Fibroblast of the aortic adventitia (primary cell): ENCODE data around the gene PRKACB. TPM values are rescaled to one million over a fixed set of nuclear protein-coding genes. Genes with fewer than 3 reads are reported as not detected.

Experiments
- DNase-seq: peaks from one replicate; pipeline ENCODE4 v3.0.0-alpha.2; 2010; ENCODE audit warnings: low read depth
- H3K4me3 ChIP-seq: 2 replicates; pipeline ENCODE4 v1.5.1; 2011; ENCODE audit warnings: low read depth, mild to moderate bottlenecking, control low read depth, low read length, moderate library complexity
- CTCF ChIP-seq: IDR thresholded peaks from 2 replicates; pipeline ENCODE4 v1.5.1; 2011; ENCODE audit warnings: mild to moderate bottlenecking, low read length, control low read depth, inconsistent platforms; ENCODE audit not compliant: insufficient read depth
- total RNA-seq: library from RNA; depleted of rRNA; stranded (reverse); fragments of >200 nt; gene quantifications from 2 replicates; pipeline ENCODE4 v1.2.3, GENCODE V29; 2012; ENCODE audit warnings: low replicate concordance

PRKACB gene
- total RNA-seq, 1 donor, result 30.3 TPM

- DNase-seq, result no peak
- H3K4me3 ChIP-seq, result no peak overlapping the region
- TF ChIP-seq CTCF, result no peak
These were observed 115.9 kb downstream of the PRKACB start for GRCh38 chr1:84259989-84260388.

- no peak for TF ChIP-seq CTCF
- H3K4me3 ChIP-seq, result no peak overlapping the region
- no peak for DNase-seq
These were observed 116.9 kb downstream of the PRKACB start for GRCh38 chr1:84260852-84261518.

GRCh38 chr1:84264961-84265360 is 120.9 kb downstream of the PRKACB start:
- TF ChIP-seq CTCF, result no peak
- no peak for DNase-seq
- no peak overlapping the region for H3K4me3 ChIP-seq

GRCh38 chr1:84265867-84266266 is 121.8 kb downstream of the PRKACB start:
- H3K4me3 ChIP-seq, result no peak overlapping the region
- DNase-seq, result no peak
- TF ChIP-seq CTCF, result no peak

- no peak overlapping the region for H3K4me3 ChIP-seq
- no peak for TF ChIP-seq CTCF
- DNase-seq, result no peak
These were observed 122.7 kb downstream of the PRKACB start for GRCh38 chr1:84266748-84267147.

GRCh38 chr1:84267476-84267875 is 123.4 kb downstream of the PRKACB start:
- TF ChIP-seq CTCF, result no peak
- H3K4me3 ChIP-seq, result no peak overlapping the region
- DNase-seq, result no peak

- TF ChIP-seq CTCF, result no peak
- DNase-seq, result no peak
- H3K4me3 ChIP-seq, result no peak overlapping the region
These were observed 124.3 kb downstream of the PRKACB start for GRCh38 chr1:84268346-84268745.
